Adrenal gland (tissue), 5 donors: Measurements from ENCODE around the gene PYM1.

Source experiments
- CTCF ChIP-seq, 6 experiments: fragments of 450-650 bp in 4 of 6; fragments of 200-600 bp in 2 of 6; sonication (generic) in 1 of 6; IDR thresholded peaks; 1 replicate in 5 of 6; 2 replicates in 1 of 6; pipeline versions ENCODE4 v1.5.1 to v1.8.0; 2016 to 2021; ENCODE audit warnings: antibody characterized with exemption in 6 of 6, mild to moderate bottlenecking in 2 of 6, moderate library complexity in 1 of 6
- POLR2A ChIP-seq, 2 donors: fragments of 450-650 bp; IDR thresholded peaks; one replicate each; pipeline ENCODE4 v1.6.1; 2017; ENCODE audit warnings: antibody characterized with exemption in 2 of 2, mild to moderate bottlenecking in 2 of 2, moderate library complexity in 1 of 2
- donor health status: DM: no; HTN: no; CAD: no.

GRCh38 chr12:55875704-55876467 lies 51.8 kb downstream of the PYM1 start:
- no peak for TF ChIP-seq POLR2A (IDR thresholded peaks at IDR 0.05)
- no peak for TF ChIP-seq CTCF (IDR thresholded peaks at IDR 0.05)
